ENCODE data around the gene ACBD4.

Gene ACBD4

DNA sequence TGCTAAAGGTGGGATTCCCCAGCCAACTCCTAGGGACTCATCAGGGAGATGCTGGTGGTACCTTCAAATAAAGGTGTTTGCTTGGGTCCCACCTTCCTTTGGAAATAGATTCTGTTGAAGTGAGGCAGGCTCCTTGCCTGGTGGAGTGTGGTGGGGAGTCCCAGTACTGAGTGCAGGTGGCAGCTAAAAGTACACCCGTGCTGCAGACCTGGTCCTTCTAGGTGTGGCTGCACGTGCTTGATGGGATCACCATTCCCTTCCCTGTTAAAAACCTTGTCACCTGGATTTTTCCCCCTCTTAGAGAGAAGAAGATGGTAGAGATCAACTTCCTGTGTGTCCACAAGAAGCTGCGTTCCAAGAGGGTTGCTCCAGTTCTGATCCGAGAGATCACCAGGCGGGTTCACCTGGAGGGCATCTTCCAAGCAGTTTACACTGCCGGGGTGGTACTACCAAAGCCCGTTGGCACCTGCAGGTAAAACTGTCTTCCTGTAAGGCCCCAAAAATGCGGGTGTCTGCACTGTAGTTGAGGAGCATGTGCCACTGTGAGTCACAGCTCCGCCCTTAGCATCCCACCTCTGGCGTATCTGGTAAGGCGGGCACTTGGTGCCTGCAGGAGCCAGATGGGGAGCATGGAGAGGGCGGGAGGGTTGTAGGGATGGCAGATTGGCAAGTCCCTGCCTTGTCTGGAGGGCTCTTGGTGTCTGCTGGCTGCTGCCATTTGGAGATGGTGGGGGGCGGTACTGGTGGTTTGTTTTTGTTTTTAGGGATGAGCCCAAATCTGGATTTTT, 37.2 kb upstream of the ACBD4 start:
- Histone ChIP-seq H3K36me3 (ENCODE audit: control insufficient read depth, low read length) (peaks cover 76% of the 10 kb centered on the region), H3K4me1 (ENCODE audit: control insufficient read depth, low read length) (peaks cover 6% of the 10 kb centered on the region; the same call in 1 of the 2 replicates), H3F3A (ENCODE audit: control insufficient read depth, insufficient read depth) (no peaks in the 10 kb centered on the region), H3K4me2 (ENCODE audit: low read length) (no peak overlapping the region), H3K9me3 (ENCODE audit: control insufficient read depth, insufficient read depth, low read length) (no peaks in the 10 kb centered on the region), H3K79me2 (ENCODE audit: control insufficient read depth, low read length) (no peaks in the 10 kb centered on the region), H3K27me3 (ENCODE audit: control insufficient read depth, low read length) (no peaks in the 10 kb centered on the region), H3K27ac (ENCODE audit: low read depth, low read length) (no peak overlapping the region), H3K4me3 (ENCODE audit: low read length) (no peak overlapping the region), H3K9me2 (replicated peaks; ENCODE audit: control insufficient read depth, low read length) (no peaks in the 10 kb centered on the region), H4K20me1 (ENCODE audit: control insufficient read depth, insufficient read depth, low read depth, low read length) (no peaks in the 10 kb centered on the region)
- TF ChIP-seq EZH2phosphoT487 (IDR thresholded peaks at IDR 0.05; ENCODE audit: borderline replicate concordance, low read length), result no peak
- TF ChIP-seq, protein P1, sequence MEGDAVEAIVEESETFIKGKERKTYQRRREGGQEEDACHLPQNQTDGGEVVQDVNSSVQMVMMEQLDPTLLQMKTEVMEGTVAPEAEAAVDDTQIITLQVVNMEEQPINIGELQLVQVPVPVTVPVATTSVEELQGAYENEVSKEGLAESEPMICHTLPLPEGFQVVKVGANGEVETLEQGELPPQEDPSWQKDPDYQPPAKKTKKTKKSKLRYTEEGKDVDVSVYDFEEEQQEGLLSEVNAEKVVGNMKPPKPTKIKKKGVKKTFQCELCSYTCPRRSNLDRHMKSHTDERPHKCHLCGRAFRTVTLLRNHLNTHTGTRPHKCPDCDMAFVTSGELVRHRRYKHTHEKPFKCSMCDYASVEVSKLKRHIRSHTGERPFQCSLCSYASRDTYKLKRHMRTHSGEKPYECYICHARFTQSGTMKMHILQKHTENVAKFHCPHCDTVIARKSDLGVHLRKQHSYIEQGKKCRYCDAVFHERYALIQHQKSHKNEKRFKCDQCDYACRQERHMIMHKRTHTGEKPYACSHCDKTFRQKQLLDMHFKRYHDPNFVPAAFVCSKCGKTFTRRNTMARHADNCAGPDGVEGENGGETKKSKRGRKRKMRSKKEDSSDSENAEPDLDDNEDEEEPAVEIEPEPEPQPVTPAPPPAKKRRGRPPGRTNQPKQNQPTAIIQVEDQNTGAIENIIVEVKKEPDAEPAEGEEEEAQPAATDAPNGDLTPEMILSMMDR (IDR thresholded peaks at IDR 0.05; ENCODE audit: low read depth, low read length, poor library complexity, severe bottlenecking), result no peak

DNA sequence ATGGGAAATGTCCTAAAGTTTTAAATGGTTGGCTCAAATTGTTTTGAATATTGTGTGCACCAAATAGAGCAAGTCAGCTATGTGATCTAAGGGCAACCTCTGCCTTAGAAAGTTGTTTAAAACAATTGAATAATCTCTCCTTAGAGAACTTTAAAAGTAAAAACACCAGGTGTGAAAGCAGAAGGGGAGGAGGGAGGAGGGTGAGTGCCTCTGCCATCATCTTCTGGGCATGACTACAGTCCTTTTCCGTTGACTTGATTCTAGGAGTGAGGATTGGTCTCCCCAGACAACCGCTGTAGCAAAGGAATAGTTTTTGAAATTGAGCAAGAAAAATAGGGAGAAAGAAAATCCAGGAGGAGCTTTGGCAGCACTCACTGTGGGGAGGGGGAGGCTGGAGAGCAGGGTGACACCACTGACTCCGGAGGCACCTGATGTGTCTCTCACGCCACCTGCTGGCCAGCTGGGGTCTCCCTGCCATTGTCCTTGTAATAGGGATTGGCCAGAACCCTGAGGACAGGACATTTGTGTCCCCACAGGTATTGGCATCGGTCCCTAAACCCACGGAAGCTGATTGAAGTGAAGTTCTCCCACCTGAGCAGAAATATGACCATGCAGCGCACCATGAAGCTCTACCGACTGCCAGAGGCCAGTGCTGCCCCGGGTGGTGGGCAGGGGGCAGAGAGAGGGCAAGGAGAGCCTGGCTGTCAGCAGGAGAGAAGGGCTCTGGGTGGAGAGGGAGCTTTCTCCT, 36.4 kb upstream of the ACBD4 start:
- H4K20me1 ChIP-seq (ENCODE audit: control insufficient read depth, insufficient read depth, low read depth, low read length), result no peaks in the 10 kb centered on the region
- H3K9me3 ChIP-seq (ENCODE audit: control insufficient read depth, insufficient read depth, low read length), result no peaks in the 10 kb centered on the region
- no peaks in the 10 kb centered on the region for H3F3A ChIP-seq (ENCODE audit: control insufficient read depth, insufficient read depth)
- TF ChIP-seq, protein P1 (IDR thresholded peaks at IDR 0.05; ENCODE audit: low read depth, low read length, poor library complexity, severe bottlenecking), result peak; percentile 95
- TF ChIP-seq EZH2phosphoT487 (IDR thresholded peaks at IDR 0.05; ENCODE audit: borderline replicate concordance, low read length), result no peak
- no peaks in the 10 kb centered on the region for H3K27me3 ChIP-seq (ENCODE audit: control insufficient read depth, low read length)
- H3K4me2 ChIP-seq (ENCODE audit: low read length), result no peak overlapping the region
- H3K36me3 ChIP-seq (ENCODE audit: control insufficient read depth, low read length), result peaks cover 76% of the 10 kb centered on the region
- peaks cover 6% of the 10 kb centered on the region; the same call in 1 of the 2 replicates for H3K4me1 ChIP-seq (ENCODE audit: control insufficient read depth, low read length)
- no peaks in the 10 kb centered on the region for H3K79me2 ChIP-seq (ENCODE audit: control insufficient read depth, low read length)
- H3K27ac ChIP-seq (ENCODE audit: low read depth, low read length), result no peak overlapping the region
- H3K9me2 ChIP-seq (replicated peaks; ENCODE audit: control insufficient read depth, low read length), result no peaks in the 10 kb centered on the region
- no peak overlapping the region for H3K4me3 ChIP-seq (ENCODE audit: low read length)

- no peak overlapping the region for H3K4me3 ChIP-seq (ENCODE audit: low read length)
- no peaks in the 10 kb centered on the region for H3K9me2 ChIP-seq (replicated peaks; ENCODE audit: control insufficient read depth, low read length)
- peaks cover 2% of the 10 kb centered on the region; the same call in 1 of the 2 replicates for H4K20me1 ChIP-seq (ENCODE audit: control insufficient read depth, insufficient read depth, low read depth, low read length)
- H3K36me3 ChIP-seq (ENCODE audit: control insufficient read depth, low read length), result peaks cover 85% of the 10 kb centered on the region
- TF ChIP-seq, protein P1 (IDR thresholded peaks at IDR 0.05; ENCODE audit: low read depth, low read length, poor library complexity, severe bottlenecking), result no peak
- no peak for TF ChIP-seq EZH2phosphoT487 (IDR thresholded peaks at IDR 0.05; ENCODE audit: borderline replicate concordance, low read length)
- no peak overlapping the region for H3K27ac ChIP-seq (ENCODE audit: low read depth, low read length)
- H3K79me2 ChIP-seq (ENCODE audit: control insufficient read depth, low read length), result no peaks in the 10 kb centered on the region
- no peaks in the 10 kb centered on the region for H3K4me1 ChIP-seq (ENCODE audit: control insufficient read depth, low read length)
- H3K9me3 ChIP-seq (ENCODE audit: control insufficient read depth, insufficient read depth, low read length), result no peaks in the 10 kb centered on the region
- H3F3A ChIP-seq (ENCODE audit: control insufficient read depth, insufficient read depth), result no peaks in the 10 kb centered on the region
- H3K27me3 ChIP-seq (ENCODE audit: control insufficient read depth, low read length), result no peaks in the 10 kb centered on the region
- no peak overlapping the region for H3K4me2 ChIP-seq (ENCODE audit: low read length)
Observed at GRCh38 chr17:45101546-45101882, 34.0 kb upstream of the ACBD4 start.

Data from DOHH2 (cell line).